HG03060 (cell line): ENCODE measurements around the gene KLK7.
"Not testable (repeated sequence)": the region's sequence is repeated elsewhere in the genome, so short reads cannot be mapped to it uniquely, and the experiment has no call there.

Source experiments
- ATAC-seq: cut with Tn5 transposase; IDR thresholded peaks from one replicate; pipeline ENCODE4 v1.9.1; 2021; ENCODE audit warnings: low read depth, moderate number of reproducible peaks; ENCODE audit not compliant: unreplicated experiment

KLK7 gene

GRCh38 chr19:50979758-50980157 lies 4.0 kb downstream of the KLK7 start:
- ATAC-seq, result no peak

- no peak for ATAC-seq
Measured at GRCh38 chr19:50978772-50979390, 4.8 kb downstream of the KLK7 start.

DNA sequence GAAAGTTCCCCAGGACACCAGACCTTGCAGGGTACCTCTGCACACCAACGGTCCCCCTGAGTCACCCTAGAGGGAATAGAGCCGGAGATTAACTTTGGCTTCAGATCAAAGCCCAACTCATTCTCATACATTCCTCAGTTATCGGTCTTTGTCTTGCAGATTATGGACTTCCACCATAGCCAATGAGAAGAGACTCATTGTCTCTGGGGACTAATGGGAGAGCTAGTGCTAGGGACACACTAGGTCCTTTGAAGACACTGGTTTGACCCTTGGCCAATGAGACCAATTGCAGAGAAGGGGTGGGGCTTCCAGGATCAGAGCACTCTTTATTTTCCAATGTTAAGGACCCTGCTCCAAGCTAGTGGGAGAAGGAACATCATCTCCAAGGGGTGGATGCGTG lies 6.1 kb downstream of the KLK7 start:
- ATAC-seq, result no peak

DNA sequence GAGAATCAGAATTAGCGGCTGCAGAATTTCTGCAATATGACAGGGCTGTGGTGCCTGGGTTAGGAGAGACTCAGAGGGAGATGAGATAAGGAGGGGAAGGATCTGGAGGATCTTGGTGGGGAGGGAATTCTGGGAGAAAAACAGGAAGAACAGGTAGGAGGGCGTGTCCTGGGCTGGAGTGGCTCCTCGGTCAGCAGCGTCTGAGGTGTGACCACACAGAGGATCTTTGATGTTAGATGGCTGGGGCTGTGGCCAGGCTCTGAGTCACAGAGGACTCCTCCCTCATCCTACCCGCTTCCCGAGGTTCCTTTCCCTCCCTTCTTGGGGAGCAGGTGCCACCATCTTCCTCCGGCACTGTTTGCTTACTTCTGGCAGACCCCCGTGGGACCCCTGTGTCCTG lies 8.0 kb downstream of the KLK7 start:
- no peak for ATAC-seq

DNA sequence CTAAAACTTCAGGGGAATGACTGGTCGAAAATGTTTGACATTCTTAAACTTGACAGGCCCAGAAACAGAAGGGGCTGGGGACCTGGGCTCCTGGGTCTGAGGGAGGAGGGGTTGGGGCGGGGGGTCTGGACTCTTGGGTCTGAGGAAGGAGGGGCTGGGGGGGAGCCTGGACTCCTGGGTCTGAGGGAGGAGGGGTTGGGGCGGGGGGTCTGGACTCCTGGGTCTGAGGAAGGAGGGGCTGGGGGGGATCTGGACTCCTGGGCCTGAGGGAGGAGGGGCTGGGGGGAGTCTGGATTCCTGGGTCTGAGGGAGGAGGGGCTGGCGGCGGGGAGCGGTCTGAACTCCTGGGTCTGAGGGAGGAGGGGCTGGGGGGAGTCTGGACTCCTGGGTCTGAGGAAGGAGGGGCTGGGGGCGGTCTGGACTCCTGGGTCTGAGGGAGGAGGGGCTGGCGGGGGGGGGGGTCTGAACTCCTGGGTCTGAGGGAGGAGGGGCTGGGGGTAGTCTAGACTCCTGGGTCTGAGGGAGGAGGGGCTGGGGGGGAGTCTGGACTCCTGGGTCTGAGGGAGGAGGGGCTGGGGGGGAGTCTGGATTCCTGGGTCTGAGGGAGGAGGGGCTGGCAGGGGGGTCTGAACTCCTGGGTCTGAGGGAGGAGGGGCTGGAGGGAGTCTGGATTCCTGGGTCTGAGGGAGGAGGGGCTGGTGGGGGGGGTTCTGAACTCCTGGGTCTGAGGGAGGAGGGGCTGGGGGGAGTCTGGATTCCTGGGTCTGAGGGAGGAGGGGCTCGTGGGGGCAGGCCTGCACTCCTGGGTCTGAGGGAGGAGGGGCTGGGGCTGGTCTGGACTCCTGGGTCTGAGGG lies 8.8 kb downstream of the KLK7 start:
- no peak for ATAC-seq

- no peak for ATAC-seq
Measured at GRCh38 chr19:50972795-50973376, 10.8 kb downstream of the KLK7 start.

DNA sequence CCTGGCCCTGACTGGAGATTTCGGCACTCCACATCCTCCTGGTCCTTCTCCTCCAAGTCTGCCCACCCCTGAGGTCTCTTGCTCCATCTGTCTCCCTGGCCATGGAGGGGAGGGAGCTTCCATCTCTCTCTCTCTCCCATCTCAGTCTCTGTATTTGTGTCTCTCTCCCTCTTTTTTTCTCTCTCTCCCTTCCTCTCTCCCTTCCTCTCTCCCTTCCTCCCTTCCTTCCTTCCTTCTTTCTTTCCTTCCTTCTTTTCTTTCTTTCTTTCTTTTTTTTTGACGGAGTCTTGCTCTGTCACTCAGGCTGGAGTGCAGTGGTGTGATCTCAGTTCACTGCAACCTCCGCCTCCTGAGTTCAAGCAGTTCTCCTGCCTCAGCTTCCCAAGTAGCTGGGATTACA lies 13.9 kb downstream of the KLK7 start:
- not testable (repeated sequence) for ATAC-seq

DNA sequence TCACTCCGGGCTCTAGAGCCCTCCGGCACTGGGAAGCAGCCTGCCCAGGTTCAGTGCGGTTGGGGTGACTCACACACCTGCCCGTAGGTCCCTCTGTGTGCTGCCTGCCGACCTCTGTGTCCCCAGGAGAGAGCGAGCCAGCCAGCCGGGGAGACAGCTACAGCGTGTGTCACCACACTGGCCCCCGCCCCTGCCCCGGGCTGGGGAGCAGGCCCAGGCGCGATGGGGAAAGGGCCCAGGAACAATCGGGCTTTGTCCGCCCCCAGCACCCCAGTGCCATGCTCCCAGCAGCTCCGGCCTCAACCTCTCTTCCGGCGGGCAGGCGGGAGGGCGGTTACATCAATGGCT lies 14.3 kb downstream of the KLK7 start, which contains the start of gene KLK6:
TSS of gene KLK6 (minus strand) at position 179 of the 348 bp plus-strand sequence. CDS start 1,487 bp downstream, outside the sequence.
- no peak for ATAC-seq

DNA sequence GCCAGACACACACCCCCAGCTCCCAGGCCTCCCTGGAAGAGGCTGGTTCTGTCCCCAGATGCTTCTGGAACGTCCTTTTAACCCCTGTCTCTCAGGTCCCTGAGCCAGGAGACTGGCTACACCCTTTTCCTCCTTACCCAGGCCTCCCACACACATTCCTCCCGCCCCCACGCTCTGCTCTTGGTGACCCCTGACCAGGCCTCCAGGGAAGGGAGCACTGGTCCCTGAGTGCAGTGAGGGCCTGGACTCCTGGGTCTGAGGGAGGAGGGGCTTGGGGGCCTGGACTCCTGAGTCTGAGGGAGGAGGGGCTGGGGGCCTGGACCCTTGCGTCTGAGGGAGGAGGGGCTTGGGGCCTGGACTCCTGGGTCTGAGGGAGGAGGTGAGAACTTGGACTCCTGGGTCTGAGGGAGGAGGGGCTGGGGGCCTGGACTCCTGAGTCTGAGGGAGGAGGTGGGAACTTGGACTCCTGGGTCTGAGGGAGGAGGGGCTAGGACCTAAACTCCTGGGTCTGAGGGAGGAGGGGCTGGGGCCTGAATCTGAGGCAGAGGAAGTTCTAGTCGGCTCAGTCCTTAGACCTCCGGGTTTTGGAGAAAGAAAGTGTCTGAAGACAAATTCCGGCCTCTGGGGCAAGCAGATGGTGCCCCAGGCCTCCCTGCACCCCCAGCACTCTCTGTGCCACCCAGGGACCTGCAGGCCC lies 14.9 kb downstream of the KLK7 start:
- ATAC-seq, result no peak

DNA sequence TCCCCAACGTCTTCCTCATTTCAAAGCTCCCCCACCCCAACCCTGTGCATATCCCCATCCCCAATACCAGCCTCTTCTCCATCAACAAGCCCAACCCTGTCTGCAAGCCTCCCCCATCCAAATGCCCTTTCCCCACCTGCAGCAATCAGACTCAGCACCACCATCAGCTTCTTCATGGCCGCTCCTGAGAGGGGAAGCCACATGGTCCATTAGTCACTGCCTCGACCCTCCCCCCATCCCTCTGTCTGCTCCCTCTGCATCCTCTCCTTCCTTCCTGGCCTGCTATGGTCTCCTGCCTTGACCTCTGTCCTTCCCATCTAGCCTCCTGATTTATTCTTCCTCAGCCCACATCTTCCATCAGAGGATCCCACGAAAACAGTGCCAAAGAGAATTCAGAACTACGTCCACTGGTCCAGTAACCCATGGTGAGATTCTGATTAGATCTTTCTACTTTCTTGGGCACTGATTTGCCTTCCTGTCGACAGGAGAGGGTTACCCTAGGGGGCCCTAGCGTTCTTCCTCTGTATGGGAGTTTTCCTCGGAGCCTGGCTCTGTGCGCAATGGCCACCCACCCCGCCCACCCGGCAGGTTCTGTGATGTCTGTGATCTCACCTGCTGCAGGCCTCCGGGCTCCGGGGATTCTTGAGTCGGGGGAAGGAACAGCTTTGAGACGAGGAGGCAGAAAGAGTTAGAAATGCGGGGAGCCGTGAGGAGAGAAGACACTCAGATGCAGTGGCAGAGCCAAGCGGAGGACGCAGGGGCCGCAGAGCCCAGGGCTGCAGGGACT lies 15.6 kb downstream of the KLK7 start:
- ATAC-seq, result no peak

DNA sequence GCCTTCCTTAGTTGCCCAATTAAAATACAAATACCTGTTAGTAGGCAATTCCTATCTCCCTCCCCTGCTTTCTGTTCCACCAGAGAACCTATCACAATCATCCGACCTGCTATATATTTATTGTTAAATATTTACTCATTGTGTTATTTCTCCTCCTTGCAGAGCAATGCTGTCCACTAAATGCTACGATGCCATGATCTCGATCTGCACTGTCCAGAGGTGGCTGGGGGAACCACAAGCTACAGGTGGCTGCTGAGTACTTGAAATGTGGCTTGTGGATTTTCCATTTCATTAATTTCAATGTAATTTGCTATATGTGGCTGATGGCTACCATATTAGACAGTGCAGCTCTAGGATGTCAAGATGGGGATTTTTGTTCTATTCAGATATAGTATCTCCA lies 19.5 kb downstream of the KLK7 start:
- no peak for ATAC-seq

DNA sequence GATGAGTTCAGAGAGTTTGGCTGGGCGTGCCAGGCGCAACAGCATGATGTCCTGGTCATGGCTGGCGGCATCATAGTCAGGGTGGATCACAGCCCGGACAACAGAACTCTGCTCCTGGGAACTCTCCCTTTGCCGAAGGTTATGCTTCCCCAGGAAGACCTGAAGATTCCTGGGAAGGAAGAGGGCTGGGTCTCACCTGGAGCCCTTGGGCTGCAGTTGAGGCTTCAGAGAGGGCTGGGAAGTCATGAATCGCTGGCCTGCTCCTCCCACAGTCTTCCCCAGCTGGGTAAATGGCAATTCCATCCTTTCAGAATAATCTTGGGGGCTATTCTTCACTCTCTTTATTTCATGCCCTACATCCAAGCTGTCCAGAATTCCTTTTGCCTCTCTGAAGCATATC lies 20.3 kb downstream of the KLK7 start:
- ATAC-seq, result no peak

DNA sequence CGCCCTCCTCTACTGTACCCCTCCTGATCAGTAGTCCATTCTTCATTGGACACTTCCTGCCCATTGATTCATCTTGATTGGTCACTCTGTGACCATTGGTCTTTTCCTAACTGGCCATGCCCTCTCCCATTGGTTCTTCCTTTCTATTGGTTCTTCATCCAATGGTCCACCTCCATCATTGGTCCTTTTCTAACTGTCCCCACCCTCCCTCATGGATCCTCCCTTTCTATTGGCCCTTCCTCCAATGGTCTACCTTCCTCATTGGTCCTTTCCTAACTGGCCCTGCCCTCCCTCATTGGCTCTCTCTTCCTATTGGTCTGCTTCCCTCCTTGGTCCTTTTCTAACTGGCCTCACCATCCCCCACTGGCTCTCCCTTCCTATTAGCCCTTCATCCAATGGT lies 21.5 kb downstream of the KLK7 start:
- no peak for ATAC-seq

- no peak for ATAC-seq
Measured at GRCh38 chr19:50959731-50960500, 23.8 kb downstream of the KLK7 start.

GRCh38 chr19:50957587-50957986 lies 26.1 kb downstream of the KLK7 start:
- no peak for ATAC-seq

- no peak for ATAC-seq
Measured at GRCh38 chr19:50952910-50953309, 30.8 kb downstream of the KLK7 start, which contains the start of gene KLK5. Gene KLK5 (minus strand): TSS chr19:50953038. CDS start chr19:50952657, 381 bp downstream.

DNA sequence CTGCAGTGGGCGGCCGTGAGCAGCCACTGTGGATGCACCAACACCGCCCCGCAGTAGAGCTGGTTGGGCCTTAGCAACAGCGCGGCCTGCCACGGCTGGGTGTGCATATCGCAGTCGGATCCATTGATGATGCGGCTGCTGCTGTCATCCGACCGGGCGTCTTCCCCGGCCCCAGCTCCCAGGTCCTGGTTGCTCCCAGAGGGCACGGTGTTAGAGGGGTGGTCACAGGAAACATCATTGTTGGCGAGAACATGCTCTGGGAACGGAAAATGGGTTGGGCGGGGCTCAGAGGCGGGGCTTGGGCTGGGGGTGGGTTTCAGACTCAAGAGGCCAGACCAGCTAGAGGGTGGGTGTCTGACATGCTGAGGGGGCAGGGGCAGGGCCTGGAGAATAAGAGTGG lies 33.9 kb downstream of the KLK7 start:
- ATAC-seq, result no peak

DNA sequence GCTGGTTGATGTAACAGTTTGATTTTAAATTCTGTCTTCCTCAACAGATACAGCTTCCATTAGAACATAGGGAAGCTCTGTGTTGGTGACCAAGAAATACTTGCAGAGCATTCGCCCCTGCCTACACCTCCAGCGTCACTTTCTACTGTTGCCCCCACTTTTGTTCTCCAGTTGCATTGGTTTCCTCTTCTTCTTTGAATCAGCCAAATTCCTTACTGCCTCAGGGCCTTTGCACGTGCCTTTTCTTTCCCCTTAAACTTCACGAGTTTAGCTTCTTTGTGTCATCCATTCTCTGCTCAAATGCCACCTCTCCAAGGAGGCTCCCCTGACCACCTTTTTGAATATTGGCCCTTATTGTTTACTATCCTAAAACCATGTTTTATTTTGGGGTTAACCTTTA lies 36.6 kb downstream of the KLK7 start:
- no peak for ATAC-seq

DNA sequence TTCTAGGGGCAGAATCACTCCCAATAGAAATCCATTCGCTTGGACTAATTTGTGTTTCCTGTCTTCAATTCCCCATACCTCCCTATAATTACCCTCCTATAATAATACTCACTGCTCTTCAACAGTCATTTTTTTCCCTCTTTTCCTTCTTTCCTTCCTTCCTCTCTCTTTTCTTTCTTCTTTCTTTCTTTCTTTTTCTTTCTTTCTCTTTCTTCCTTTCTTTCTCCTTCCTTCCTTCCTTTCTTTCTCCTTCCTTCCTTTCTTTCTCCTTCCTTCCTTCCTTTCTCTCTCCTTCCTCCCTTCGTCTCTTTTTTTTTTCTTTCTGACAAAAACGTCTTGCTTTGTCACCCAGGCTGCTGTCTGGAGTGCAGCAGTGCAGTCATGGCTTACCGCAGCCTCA lies 38.9 kb downstream of the KLK7 start:
- ATAC-seq, result no peak
